Stimulated activated CD8-positive, alpha-beta memory T cell treated with anti-CD3 and anti-CD28 coated beads, Interleukin-12 subunit alpha, Interleukin-12 subunit beta, amount 100 ng/mL, for 4 hours (primary cell): Measurements from ENCODE around the gene KNDC1.

Experiments
- DNase-seq: peaks from one replicate; pipeline ENCODE4 v3.0.0-alpha.2; 2020; ENCODE audit warnings: low read depth

The KNDC1 gene

GRCh38 chr10:133206356-133207040 lies 46.5 kb downstream of the KNDC1 start:
- no peak for DNase-seq

GRCh38 chr10:133207041-133207600 lies 47.1 kb downstream of the KNDC1 start:
- DNase-seq = no peak

- no peak for DNase-seq
Observed at GRCh38 chr10:133207627-133208026, 47.6 kb downstream of the KNDC1 start.

GRCh38 chr10:133208466-133208865 lies 48.4 kb downstream of the KNDC1 start:
- DNase-seq = no peak

GRCh38 chr10:133209117-133209516 lies 49.1 kb downstream of the KNDC1 start:
- no peak for DNase-seq

- DNase-seq = no peak
Observed at GRCh38 chr10:133209641-133210040, 49.6 kb downstream of the KNDC1 start.

- no peak for DNase-seq
Observed at GRCh38 chr10:133210398-133211140, 50.5 kb downstream of the KNDC1 start.

GRCh38 chr10:133211141-133211830 lies 51.3 kb downstream of the KNDC1 start:
- no peak for DNase-seq

- DNase-seq = no peak
Observed at GRCh38 chr10:133211959-133212852, 52.2 kb downstream of the KNDC1 start.

GRCh38 chr10:133212853-133213494 lies 53.0 kb downstream of the KNDC1 start:
- DNase-seq = no peak

GRCh38 chr10:133213641-133214467 lies 53.8 kb downstream of the KNDC1 start:
- DNase-seq = no peak

GRCh38 chr10:133214468-133215410 lies 54.7 kb downstream of the KNDC1 start:
- DNase-seq = no peak

- DNase-seq = no peak
Observed at GRCh38 chr10:133215586-133215985, 55.6 kb downstream of the KNDC1 start.

GRCh38 chr10:133216776-133217175 lies 56.8 kb downstream of the KNDC1 start:
- DNase-seq = no peak

- no peak for DNase-seq
Observed at GRCh38 chr10:133217800-133218589, 58.0 kb downstream of the KNDC1 start.

GRCh38 chr10:133218891-133219290 lies 58.9 kb downstream of the KNDC1 start:
- DNase-seq = no peak

- no peak for DNase-seq
Observed at GRCh38 chr10:133219782-133220181, 59.8 kb downstream of the KNDC1 start.

GRCh38 chr10:133221331-133221730 lies 61.3 kb downstream of the KNDC1 start:
- no peak for DNase-seq
